ENCODE data around the gene INPP5D.

GRCh38 chr2:233025706-233026105, 34.4 kb upstream of the INPP5D start:
- TF ChIP-seq CTCF (IDR thresholded peaks at IDR 0.05): no peak
- TF ChIP-seq POLR2A (IDR thresholded peaks at IDR 0.05; ENCODE audit: low read depth): no peak
